ENCODE measurements around the gene TSPAN5. TPM values are rescaled to one million over a fixed set of nuclear protein-coding genes. Genes with fewer than 3 reads are reported as not detected.

The TSPAN5 gene
- total and polyA plus RNA-seq, 11 donors, result 1.0 to 10.2 (median 5.6) TPM

DNA sequence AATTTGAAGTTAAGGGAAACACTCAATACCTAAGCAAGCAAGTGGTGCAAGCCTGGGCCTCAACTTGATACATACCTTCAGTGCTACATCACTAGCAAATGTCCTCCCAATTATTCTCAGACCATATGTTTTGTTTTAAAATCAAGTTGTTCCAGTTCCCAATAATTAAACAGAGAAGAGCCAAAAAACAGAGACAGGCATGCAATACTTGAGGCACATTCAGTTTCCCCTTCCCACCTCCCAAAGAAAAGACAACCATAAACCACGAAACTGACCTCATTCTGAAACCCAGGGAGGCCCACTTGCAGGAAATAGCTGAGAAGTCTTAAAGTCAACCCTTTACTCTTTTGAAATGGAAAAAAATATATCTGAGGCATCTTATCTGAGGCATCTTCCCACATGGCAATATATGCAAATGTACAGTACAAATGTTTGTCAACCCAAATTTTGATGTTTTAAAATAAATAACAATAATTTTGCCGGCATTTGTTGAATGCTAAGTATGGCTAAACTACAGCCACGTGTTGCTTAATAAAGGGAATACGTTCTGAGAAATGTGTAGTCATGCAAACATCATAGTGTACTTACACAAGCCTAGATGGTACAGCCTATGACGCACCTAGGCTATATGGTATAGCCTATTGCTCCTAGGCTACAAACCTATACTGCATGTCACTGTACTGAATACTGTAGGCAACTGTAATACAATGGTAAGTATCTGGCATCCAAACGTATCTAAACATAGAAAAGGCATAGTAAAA is 147.5 kb downstream of the TSPAN5 start:
- H3K4me3 ChIP-seq, result no peak overlapping the region
- intact Hi-C loops (cut with DNase I), result no loop called here
- WGBS, 4 donors, result 79 to 87% (median 85%) methylated on average over 6 of the region's 6 CpGs
- H3K27me3 ChIP-seq, result no peaks in the 10 kb centered on the region
- H3K27ac ChIP-seq, result no peak overlapping the region
- ATAC-seq (peak in 1 of 4 donors; percentile 26), DNase-seq (no peak)
- H3K9me3 ChIP-seq, result no peaks in the 10 kb centered on the region
- peaks cover 0 to 19% (median under 1%) of the 10 kb centered on the region in 12 donors for H3K4me1 ChIP-seq
- no peaks in the 10 kb centered on the region for H3K36me3 ChIP-seq
- TF ChIP-seq CTCF (IDR thresholded peaks at IDR 0.05), result no peak
- no peak for TF ChIP-seq POLR2A (IDR thresholded peaks at IDR 0.05)

GRCh38 chr4:98510340-98510739 is 148.1 kb downstream of the TSPAN5 start:
- intact Hi-C loops (cut with DNase I), result no loop called here
- H3K27me3 ChIP-seq, result no peaks in the 10 kb centered on the region
- H3K9me3 ChIP-seq, result no peaks in the 10 kb centered on the region
- no peaks in the 10 kb centered on the region for H3K36me3 ChIP-seq
- TF ChIP-seq CTCF (IDR thresholded peaks at IDR 0.05), result no peak
- no peak for TF ChIP-seq POLR2A (IDR thresholded peaks at IDR 0.05)
- no peak for ATAC-seq
- WGBS, 4 donors, result 70 to 88% (median 85%) methylated on average over 2 of the region's 2 CpGs
- H3K4me1 ChIP-seq, result peaks cover 0 to 13% (median 0%) of the 10 kb centered on the region in 12 donors
- H3K4me3 ChIP-seq, result no peak overlapping the region
- DNase-seq, result no peak
- no peak overlapping the region for H3K27ac ChIP-seq

- DNase-seq, result no peak
- ATAC-seq, result no peak
- no peaks in the 10 kb centered on the region for H3K36me3 ChIP-seq
- WGBS, 4 donors, result 74 to 85% (median 81%) methylated on average over 4 of the region's 4 CpGs
- no peak overlapping the region for H3K4me3 ChIP-seq
- H3K27me3 ChIP-seq, result no peaks in the 10 kb centered on the region
- H3K4me1 ChIP-seq, result peaks cover 0 to 8% (median 0%) of the 10 kb centered on the region in 12 donors
- H3K9me3 ChIP-seq, result no peaks in the 10 kb centered on the region
- H3K27ac ChIP-seq, result no peak overlapping the region
- intact Hi-C loops (cut with DNase I), result no loop called here
- TF ChIP-seq POLR2A (IDR thresholded peaks at IDR 0.05) (no peak), CTCF (IDR thresholded peaks at IDR 0.05) (no peak)
Measured at GRCh38 chr4:98509721-98510120, 148.7 kb downstream of the TSPAN5 start.

DNA sequence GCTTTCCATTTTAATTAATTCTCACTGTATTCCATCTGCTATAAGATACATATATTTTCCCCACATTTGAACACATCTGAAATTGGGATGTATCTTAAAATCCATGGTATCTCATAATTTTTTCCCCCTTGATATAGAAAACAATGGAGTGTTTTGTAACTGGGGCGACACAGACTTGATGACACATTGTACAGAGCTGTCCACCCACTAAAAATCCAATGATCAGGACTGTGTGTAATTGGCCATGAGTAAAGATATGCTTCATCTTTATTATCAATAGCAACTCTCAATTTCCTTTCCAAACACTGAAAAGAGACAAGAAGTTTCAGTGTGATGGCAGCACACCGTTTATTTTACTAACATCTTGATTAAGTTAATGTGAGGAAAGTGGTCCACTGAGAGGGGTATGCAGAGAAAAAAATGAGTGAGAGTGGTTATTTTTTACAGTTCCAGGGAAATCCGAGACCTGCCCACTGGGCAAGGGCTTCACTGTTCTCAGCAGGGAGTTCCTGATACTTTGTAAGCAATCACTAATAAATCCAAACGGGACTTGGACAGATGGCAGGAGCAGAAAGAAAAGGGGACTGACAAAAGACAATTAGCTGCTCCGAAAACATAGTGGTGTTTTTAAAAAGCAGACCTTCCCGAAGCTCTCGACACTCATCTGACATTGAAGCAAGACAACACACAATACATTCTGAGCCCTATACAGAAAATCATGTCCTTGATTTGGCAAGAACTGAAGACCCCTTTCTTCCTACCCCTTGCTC is 149.4 kb downstream of the TSPAN5 start:
- WGBS, 4 donors, result 74 to 80% (median 75%) methylated on average over 7 of the region's 7 CpGs
- H3K4me1 ChIP-seq, result peaks cover 0 to 8% (median 0%) of the 10 kb centered on the region in 12 donors
- ATAC-seq, result no peak

More for the DNA sequence above, 149.4 kb downstream of the TSPAN5 start:
- no peak for TF ChIP-seq CTCF (IDR thresholded peaks at IDR 0.05)
- no peak for TF ChIP-seq POLR2A (IDR thresholded peaks at IDR 0.05)
- Histone ChIP-seq H3K36me3 (no peaks in the 10 kb centered on the region), H3K27ac (no peak overlapping the region), H3K9me3 (no peaks in the 10 kb centered on the region), H3K4me3 (no peak overlapping the region), H3K27me3 (no peaks in the 10 kb centered on the region)
- intact Hi-C loops (cut with DNase I), result no loop called here
- no peak for DNase-seq

Measured in heart left ventricle (tissue), 16 donors.